ENCODE data around the gene PACSIN1. TPM values are rescaled to one million over a fixed set of nuclear protein-coding genes. Genes with fewer than 3 reads are reported as not detected.

Gene PACSIN1
- total and polyA plus RNA-seq, 2 donors (not counting 3 experiments of a cell fraction or from before 2014, with no cell fraction given), result 0.03 TPM; not detected in 1

DNA sequence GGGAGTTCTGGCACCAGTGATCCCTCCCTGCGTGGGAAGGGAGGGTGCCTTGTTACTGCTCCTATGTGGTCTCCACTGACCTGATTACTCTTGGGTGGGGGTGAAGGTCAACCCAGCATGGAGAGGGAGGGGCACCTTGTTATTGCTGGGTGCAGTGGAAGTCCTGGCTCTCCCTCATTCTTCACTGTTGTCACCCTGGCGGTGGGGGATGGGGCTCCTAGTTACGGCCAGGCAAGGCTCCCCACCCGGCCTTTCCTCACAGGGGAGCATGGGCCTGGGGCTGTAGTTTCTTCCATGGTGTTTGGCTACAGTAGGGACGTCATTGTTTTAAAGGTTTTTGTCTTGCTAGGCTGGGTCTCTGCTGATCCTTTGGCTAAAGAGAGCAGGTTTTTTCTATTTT lies 40.8 kb downstream of the PACSIN1 start:
- H3K9me3 ChIP-seq (replicated peaks; ENCODE audit: control insufficient read depth, insufficient read depth, low read length), result no peaks in the 10 kb centered on the region
- intact Hi-C loops (cut with micrococcal nuclease) (no loop called here), dilution Hi-C loops (cut with MboI; ENCODE audit: extremely low pct_ligation_motif_present, low sequenced_read_pairs) (no loop called here)
- no TSS peak for BruUV-seq (replicated peaks)
- TF ChIP-seq FOS (IDR thresholded peaks at IDR 0.05; ENCODE audit: borderline replicate concordance, insufficient read depth, low read length) (no peak), POLR2A (IDR thresholded peaks at IDR 0.05; ENCODE audit: low read depth, low read length) (no peak), MYC (IDR thresholded peaks at IDR 0.05; ENCODE audit: low read depth, low read length) (no peak), JUN (IDR thresholded peaks at IDR 0.05; ENCODE audit: borderline replicate concordance, insufficient read depth, insufficient read length, low read depth) (no peak), POLR2AphosphoS5 (IDR thresholded peaks at IDR 0.05; ENCODE audit: insufficient read depth, low read depth, low read length) (no peak), GATA2 (IDR thresholded peaks at IDR 0.05; ENCODE audit: insufficient read depth, insufficient read length, low read depth, low read length) (no peak), EZH2 (IDR thresholded peaks at IDR 0.05; ENCODE audit: borderline replicate concordance, low read depth, low read length, severe bottlenecking) (no peak)
- TF ChIP-seq, protein P1, sequence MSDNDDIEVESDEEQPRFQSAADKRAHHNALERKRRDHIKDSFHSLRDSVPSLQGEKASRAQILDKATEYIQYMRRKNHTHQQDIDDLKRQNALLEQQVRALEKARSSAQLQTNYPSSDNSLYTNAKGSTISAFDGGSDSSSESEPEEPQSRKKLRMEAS (IDR thresholded peaks at IDR 0.05; ENCODE audit: insufficient read depth, insufficient read length), result no peak
- TF ChIP-seq, protein P2, sequence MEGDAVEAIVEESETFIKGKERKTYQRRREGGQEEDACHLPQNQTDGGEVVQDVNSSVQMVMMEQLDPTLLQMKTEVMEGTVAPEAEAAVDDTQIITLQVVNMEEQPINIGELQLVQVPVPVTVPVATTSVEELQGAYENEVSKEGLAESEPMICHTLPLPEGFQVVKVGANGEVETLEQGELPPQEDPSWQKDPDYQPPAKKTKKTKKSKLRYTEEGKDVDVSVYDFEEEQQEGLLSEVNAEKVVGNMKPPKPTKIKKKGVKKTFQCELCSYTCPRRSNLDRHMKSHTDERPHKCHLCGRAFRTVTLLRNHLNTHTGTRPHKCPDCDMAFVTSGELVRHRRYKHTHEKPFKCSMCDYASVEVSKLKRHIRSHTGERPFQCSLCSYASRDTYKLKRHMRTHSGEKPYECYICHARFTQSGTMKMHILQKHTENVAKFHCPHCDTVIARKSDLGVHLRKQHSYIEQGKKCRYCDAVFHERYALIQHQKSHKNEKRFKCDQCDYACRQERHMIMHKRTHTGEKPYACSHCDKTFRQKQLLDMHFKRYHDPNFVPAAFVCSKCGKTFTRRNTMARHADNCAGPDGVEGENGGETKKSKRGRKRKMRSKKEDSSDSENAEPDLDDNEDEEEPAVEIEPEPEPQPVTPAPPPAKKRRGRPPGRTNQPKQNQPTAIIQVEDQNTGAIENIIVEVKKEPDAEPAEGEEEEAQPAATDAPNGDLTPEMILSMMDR (IDR thresholded peaks at IDR 0.05; ENCODE audit: extremely low read depth in 1 of 2, insufficient read depth in 1 of 2, low read depth in 1 of 2, low read length in 2 of 2), result no peak
- no peaks in the 10 kb centered on the region for H3K36me3 ChIP-seq (ENCODE audit: control insufficient read depth in 2 of 2, extremely low read depth in 1 of 2, insufficient read depth in 2 of 2, low read length in 2 of 2)
- no peaks in the 10 kb centered on the region for H3K4me1 ChIP-seq (ENCODE audit: control insufficient read depth, extremely low read depth, insufficient read depth, low read length)
- no peak overlapping the region for H3K9ac ChIP-seq (replicated peaks; ENCODE audit: extremely low read depth, insufficient read depth, low read length)
- peaks cover 5 to 10% of the 10 kb centered on the region in 2 experiments for H3K27me3 ChIP-seq (ENCODE audit: control insufficient read depth in 2 of 2, insufficient read depth in 2 of 2, low read length in 2 of 2)
- DNase-seq (ENCODE audit: low read depth, low spot score) (no peak), FAIRE-seq (no peak)
- ChIA-PET POLR2A (no interaction called here), CTCF (no interaction called here)
- H3K27ac ChIP-seq (ENCODE audit: insufficient read depth, low read depth, low read length), result no peak overlapping the region
- H3K79me2 ChIP-seq (ENCODE audit: control insufficient read depth, insufficient read depth, low read length), result no peaks in the 10 kb centered on the region
- H2AFZ ChIP-seq (ENCODE audit: low read depth, low read length), result no peak overlapping the region
- H3K4me3 ChIP-seq (replicated peaks in 1 of 3; ENCODE audit: insufficient read depth in 1 of 3, low read depth in 1 of 3, low read length in 3 of 3), result no peak overlapping the region
- no peaks in the 10 kb centered on the region for H3K9me1 ChIP-seq (replicated peaks; ENCODE audit: control insufficient read depth, extremely low read depth, insufficient read depth, low read length)
- H4K20me1 ChIP-seq (replicated peaks; ENCODE audit: control insufficient read depth, extremely low read depth, insufficient read depth, low read length), result no peaks in the 10 kb centered on the region
- H3K4me2 ChIP-seq (ENCODE audit: insufficient read depth, low read length), result no peak overlapping the region

Data from endothelial cell of umbilical vein (primary cell).